K562 (cell line): ENCODE measurements around the gene C7. TPM values are rescaled to one million over a fixed set of nuclear protein-coding genes. Genes with fewer than 3 reads are reported as not detected.

ENCODE experiments used
- ATAC-seq: fragments of 200-7000 bp; cut with Tn5 transposase; 3 replicates; pipeline ENCODE4 v1.9.1; 2020; ENCODE audit warnings: moderate library complexity
- BruUV-seq: library from RNA; stranded (reverse); fragments of 400-500 nt; replicated peaks from 2 replicates; lab custom pipeline; 2021; lab: Mats Ljungman, UMichigan
- CTCF ChIA-PET: fragments of 300-600 bp; formaldehyde crosslinking; extraction: SDS; loops from one replicate; lab custom pipeline; 2021; ENCODE audit warnings: low intra/inter-chr PET ratio; lab: Yijun Ruan, JAX
- POLR2A ChIA-PET: fragments of 300-600, 350-650 bp; sonication (Branson Sonifier 250); formaldehyde crosslinking; extraction: SDS; loops from one replicate; lab custom pipeline; 2021; ENCODE audit warnings: antibody characterized with exemption, inconsistent platforms; lab: Yijun Ruan, JAX
- DNase-seq, 4 experiments: peaks; one replicate each; pipeline versions ENCODE4 v3.0.0 to v3.0.0-alpha.2; 2011 to 2018; ENCODE audit warnings: low spot score in 3 of 4, mixed read lengths in 3 of 4; ENCODE audit errors: extremely low read depth in 1 of 4
- FAIRE-seq: peaks from 2 replicates; lab custom pipeline; 2011; peaks lifted over from hg19 to GRCh38; lab: Jason Lieb, UNC
- H2AFZ ChIP-seq: 2 replicates; pipeline ENCODE4 v1.6.0; 2011; ENCODE audit warnings: low read depth, low read length, control low read depth, inconsistent platforms
- H3K27ac ChIP-seq: fragments of 200-600 bp; 3 replicates; pipeline ENCODE4 v1.8.0; 2011; ENCODE audit warnings: low read depth, mild to moderate bottlenecking, control low read depth, inconsistent platforms, low read length, moderate library complexity, mixed read lengths; ENCODE audit errors: extremely low read depth
- H3K27me3 ChIP-seq, 2 experiments: fragments of 300-600 bp in 1 of 2; 2 replicates in 1 of 2; 3 replicates in 1 of 2; pipeline versions ENCODE4 v1.6.0 to v1.8.0; 2011; ENCODE audit warnings: inconsistent platforms in 2 of 2, low read length in 2 of 2, mild to moderate bottlenecking in 1 of 2, mixed read lengths in 1 of 2, moderate library complexity in 1 of 2; ENCODE audit not compliant: control insufficient read depth in 2 of 2, insufficient read depth in 2 of 2
- H3K36me3 ChIP-seq: fragments of 300-600 bp; 3 replicates; pipeline ENCODE4 v1.8.0; 2011; ENCODE audit warnings: mild to moderate bottlenecking, low read length, inconsistent platforms; ENCODE audit not compliant: control insufficient read depth, insufficient read depth
- H3K4me1 ChIP-seq, 2 experiments: fragments of 200-600 bp in 1 of 2; replicated peaks in 1 of 2; 2 replicates in 1 of 2; 3 replicates in 1 of 2; pipeline versions ENCODE4 v1.5.1 to v1.8.0; 2011; ENCODE audit warnings: inconsistent platforms in 2 of 2, low read length in 2 of 2, mild to moderate bottlenecking in 1 of 2, mixed read lengths in 1 of 2, moderate library complexity in 1 of 2; ENCODE audit not compliant: control insufficient read depth in 2 of 2, insufficient read depth in 2 of 2
- H3K4me2 ChIP-seq: 2 replicates; pipeline ENCODE4 v1.6.1; 2011; ENCODE audit warnings: low read length, control low read depth, inconsistent platforms, mixed read lengths; ENCODE audit not compliant: insufficient read depth
- H3K4me3 ChIP-seq: fragments of 200-600 bp; sonication (generic), shearing (Covaris generic); 2 replicates; pipeline ENCODE4 v1.5.1; 2016; ENCODE audit warnings: control low read depth, inconsistent platforms
- H3K79me2 ChIP-seq: fragments of 200-600 bp; 3 replicates; pipeline ENCODE4 v1.8.0; 2011; ENCODE audit warnings: low read length, inconsistent platforms; ENCODE audit not compliant: control insufficient read depth, insufficient read depth
- H3K9ac ChIP-seq, 2 experiments: 2 replicates each; pipeline versions ENCODE4 v1.6.0 to v1.6.1; 2011; ENCODE audit warnings: low read depth in 2 of 2, low read length in 2 of 2, control low read depth in 1 of 2, inconsistent platforms in 1 of 2, mild to moderate bottlenecking in 1 of 2, mixed read lengths in 1 of 2; ENCODE audit not compliant: insufficient read depth in 1 of 2
- H3K9me1 ChIP-seq: one replicate; pipeline ENCODE4 v1.6.0; 2011; ENCODE audit warnings: inconsistent platforms, mild to moderate bottlenecking, low read length, moderate library complexity; ENCODE audit not compliant: control insufficient read depth, insufficient read depth
- H3K9me3 ChIP-seq: replicated peaks from 2 replicates; pipeline ENCODE4 v1.5.1; 2011; ENCODE audit warnings: low read depth, low read length, inconsistent platforms; ENCODE audit not compliant: control insufficient read depth, insufficient read depth
- H4K20me1 ChIP-seq: replicated peaks from 2 replicates; pipeline ENCODE4 v1.6.1; 2011; ENCODE audit warnings: low read length, inconsistent platforms, mixed read lengths; ENCODE audit not compliant: control insufficient read depth, insufficient read depth
- MBD2 ChIP-seq: sonication (generic); IDR thresholded peaks from 2 replicates; pipeline ENCODE4 v1.6.1; 2016; ENCODE audit warnings: low read depth, borderline replicate concordance
- in situ Hi-C: fragments of 300-500 bp; cut with MboI; formaldehyde crosslinking; loops from 4 replicates; pipeline ENCODE4 v1.15.0; 2018; ENCODE audit warnings: inconsistent platforms, mixed read lengths
- intact Hi-C: fragments of 100-400 bp; cut with micrococcal nuclease; formaldehyde crosslinking; loops from 2 replicates; pipeline ENCODE4 v1.14.2; 2022
- polyA plus RNA-seq, 8 experiments: library from polyadenylated mRNA; depleted of rRNA in 4 of 8; stranded (reverse) in 5 of 8; unstranded in 3 of 8; fragments of >200 nt; fragmentation: Nextera tagmentation in 2 of 8; fragmentation: Illumina TruSeq in 1 of 8; extraction: Ambion mirVana in 2 of 8; extraction: Trizol in 1 of 8; gene quantifications; 2 replicates each; pipeline versions ENCODE4 v1.2.1 to v1.2.3, GENCODE V29; 2011 to 2014; ENCODE audit warnings: inconsistent platforms in 1 of 8, missing spikeins in 1 of 8
- total RNA-seq, 7 experiments: library from RNA; depleted of rRNA in 6 of 7; stranded (reverse); fragments of >200 nt in 6 of 7; fragmentation: Illumina TruSeq in 2 of 7; extraction: Trizol in 2 of 7; gene quantifications; 2 replicates each; pipeline versions ENCODE4 v1.2.1 to v1.2.3, GENCODE V29; 2011 to 2021; ENCODE audit warnings: low replicate concordance in 1 of 7
- TF ChIP-seq, protein P1 (sequence below): fragments of 450-650 bp; formaldehyde crosslinking; IDR thresholded peaks from 2 replicates; pipeline ENCODE4 v1.4.0; 2020; ENCODE audit warnings: mild to moderate bottlenecking, moderate library complexity
- TF ChIP-seq, protein P2 (sequence below): fragments of 250-450 bp; sonication (Bioruptor Pico); IDR thresholded peaks from 2 replicates; pipeline ENCODE4 v1.8.0; 2022; ENCODE audit warnings: moderate library complexity, mild to moderate bottlenecking, inconsistent platforms

The C7 gene
- total and polyA plus RNA-seq, 9 of the 15 experiments (the other 6 are each of a cell fraction or from before 2014, with no cell fraction given), result 0.82 TPM; not detected in 8

DNA sequence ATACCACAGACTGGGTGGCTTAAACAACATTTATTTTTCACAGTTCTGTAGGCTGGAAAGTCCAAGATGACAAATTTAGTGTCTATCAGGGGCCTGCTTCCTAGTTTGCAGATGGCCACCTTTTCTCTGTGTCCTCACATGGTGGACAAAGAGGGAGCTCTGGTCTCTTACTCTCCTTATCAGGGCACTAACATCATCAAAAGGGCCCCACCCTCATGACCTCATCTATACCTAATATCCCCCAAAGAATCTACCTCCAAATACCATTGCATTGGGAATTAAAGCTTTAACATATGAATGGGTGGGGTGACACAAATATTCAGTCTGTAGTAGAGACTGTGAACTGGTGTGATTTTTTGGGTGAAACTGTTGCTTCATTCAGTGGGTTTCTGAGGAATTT lies 78.1 kb downstream of the C7 start:
- Histone ChIP-seq H3K4me3 (no peak overlapping the region), H4K20me1 (no peaks in the 10 kb centered on the region), H3K9me3 (no peaks in the 10 kb centered on the region), H3K36me3 (no peaks in the 10 kb centered on the region), H3K9me1 (no peaks in the 10 kb centered on the region), H2AFZ (no peak overlapping the region), H3K27ac (no peak overlapping the region), H3K4me2 (no peak overlapping the region), H3K9ac (no peak overlapping the region), H3K79me2 (no peaks in the 10 kb centered on the region), H3K27me3 (no peaks in the 10 kb centered on the region), H3K4me1 (no peaks in the 10 kb centered on the region)
- TF ChIP-seq, protein P1, sequence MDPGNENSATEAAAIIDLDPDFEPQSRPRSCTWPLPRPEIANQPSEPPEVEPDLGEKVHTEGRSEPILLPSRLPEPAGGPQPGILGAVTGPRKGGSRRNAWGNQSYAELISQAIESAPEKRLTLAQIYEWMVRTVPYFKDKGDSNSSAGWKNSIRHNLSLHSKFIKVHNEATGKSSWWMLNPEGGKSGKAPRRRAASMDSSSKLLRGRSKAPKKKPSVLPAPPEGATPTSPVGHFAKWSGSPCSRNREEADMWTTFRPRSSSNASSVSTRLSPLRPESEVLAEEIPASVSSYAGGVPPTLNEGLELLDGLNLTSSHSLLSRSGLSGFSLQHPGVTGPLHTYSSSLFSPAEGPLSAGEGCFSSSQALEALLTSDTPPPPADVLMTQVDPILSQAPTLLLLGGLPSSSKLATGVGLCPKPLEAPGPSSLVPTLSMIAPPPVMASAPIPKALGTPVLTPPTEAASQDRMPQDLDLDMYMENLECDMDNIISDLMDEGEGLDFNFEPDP (CRISPR knock-in tag), result no peak
- no peak for TF ChIP-seq MBD2
- TF ChIP-seq, protein P2, sequence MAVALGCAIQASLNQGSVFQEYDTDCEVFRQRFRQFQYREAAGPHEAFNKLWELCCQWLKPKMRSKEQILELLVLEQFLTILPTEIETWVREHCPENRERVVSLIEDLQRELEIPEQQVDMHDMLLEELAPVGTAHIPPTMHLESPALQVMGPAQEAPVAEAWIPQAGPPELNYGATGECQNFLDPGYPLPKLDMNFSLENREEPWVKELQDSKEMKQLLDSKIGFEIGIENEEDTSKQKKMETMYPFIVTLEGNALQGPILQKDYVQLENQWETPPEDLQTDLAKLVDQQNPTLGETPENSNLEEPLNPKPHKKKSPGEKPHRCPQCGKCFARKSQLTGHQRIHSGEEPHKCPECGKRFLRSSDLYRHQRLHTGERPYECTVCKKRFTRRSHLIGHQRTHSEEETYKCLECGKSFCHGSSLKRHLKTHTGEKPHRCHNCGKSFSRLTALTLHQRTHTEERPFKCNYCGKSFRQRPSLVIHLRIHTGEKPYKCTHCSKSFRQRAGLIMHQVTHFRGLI (CRISPR knock-in tag), result no peak
- CTCF ChIA-PET, result no interaction called here
- FAIRE-seq (no peak), ATAC-seq (no peak), DNase-seq (no peak)
- intact Hi-C loops (no loop called here), in situ Hi-C loops (no loop called here)
- BruUV-seq, result no TSS peak
- POLR2A ChIA-PET, result interaction anchor here (0.7 to 2.0 kb wide), 2 partner anchors 9 to 28 kb away, joined by 3 to 7 read pairs; no protein-coding TSS in a partner anchor
